HL-60 (cell line): Measurements from ENCODE around the gene MOCS1.

Source experiments
- CTCF ChIP-seq: IDR thresholded peaks from one replicate; pipeline ENCODE4 v1.5.1; 2011; ENCODE audit warnings: low read length, control low read depth, inconsistent platforms; ENCODE audit not compliant: insufficient read depth
- GABPA ChIP-seq: IDR thresholded peaks from 2 replicates; pipeline ENCODE4 v1.6.1; 2012; ENCODE audit warnings: low read depth
- POLR2AphosphoS5 ChIP-seq: IDR thresholded peaks from 2 replicates; pipeline ENCODE4 v1.6.1; 2012; ENCODE audit warnings: low read depth

DNA sequence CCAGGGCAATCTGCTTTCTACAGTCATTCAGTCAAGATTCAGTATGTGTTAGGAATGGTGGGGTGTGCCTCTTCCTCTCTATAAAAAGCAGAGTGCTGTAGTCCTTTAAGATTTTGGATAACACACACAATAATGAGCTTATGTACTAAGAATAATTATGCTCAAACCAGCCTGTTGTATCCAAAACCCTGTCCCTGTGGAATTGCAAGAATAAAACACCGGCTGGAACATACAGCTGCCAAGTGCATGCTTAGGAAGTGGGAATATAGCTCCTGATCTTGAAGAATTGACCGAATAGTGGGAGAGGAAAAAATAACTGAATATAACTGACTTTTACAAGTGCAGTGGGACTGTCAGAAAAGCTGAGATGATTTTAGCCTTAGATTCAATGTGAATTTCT is 979 bp upstream of the MOCS1 start:
- no peak for TF ChIP-seq CTCF
- TF ChIP-seq POLR2AphosphoS5, result no peak
- no peak for TF ChIP-seq GABPA
